Measurements from ENCODE around the gene STATH. TPM values are rescaled to one million over a fixed set of nuclear protein-coding genes. Genes with fewer than 3 reads are reported as not detected.

STATH gene, protein sequence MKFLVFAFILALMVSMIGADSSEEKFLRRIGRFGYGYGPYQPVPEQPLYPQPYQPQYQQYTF
- not detected in 2 replicates for total RNA-seq (2022)
- Bru-seq, nascent RNA = not detected
- not detected for BruChase-seq, experiment 1, labeled RNA remaining after a 6-hour chase
- BruChase-seq, experiment 2, labeled RNA remaining after a 2-hour chase = percentile 10 among the genes with signal in this experiment
- long read RNA-seq = 0 reads

GRCh38 chr4:69995526-69996016 is at the start of gene STATH:
Gene STATH (plus strand): TSS chr4:69995966. CDS start chr4:69998438, 2,472 bp downstream.
- TF ChIP-seq, protein P1, sequence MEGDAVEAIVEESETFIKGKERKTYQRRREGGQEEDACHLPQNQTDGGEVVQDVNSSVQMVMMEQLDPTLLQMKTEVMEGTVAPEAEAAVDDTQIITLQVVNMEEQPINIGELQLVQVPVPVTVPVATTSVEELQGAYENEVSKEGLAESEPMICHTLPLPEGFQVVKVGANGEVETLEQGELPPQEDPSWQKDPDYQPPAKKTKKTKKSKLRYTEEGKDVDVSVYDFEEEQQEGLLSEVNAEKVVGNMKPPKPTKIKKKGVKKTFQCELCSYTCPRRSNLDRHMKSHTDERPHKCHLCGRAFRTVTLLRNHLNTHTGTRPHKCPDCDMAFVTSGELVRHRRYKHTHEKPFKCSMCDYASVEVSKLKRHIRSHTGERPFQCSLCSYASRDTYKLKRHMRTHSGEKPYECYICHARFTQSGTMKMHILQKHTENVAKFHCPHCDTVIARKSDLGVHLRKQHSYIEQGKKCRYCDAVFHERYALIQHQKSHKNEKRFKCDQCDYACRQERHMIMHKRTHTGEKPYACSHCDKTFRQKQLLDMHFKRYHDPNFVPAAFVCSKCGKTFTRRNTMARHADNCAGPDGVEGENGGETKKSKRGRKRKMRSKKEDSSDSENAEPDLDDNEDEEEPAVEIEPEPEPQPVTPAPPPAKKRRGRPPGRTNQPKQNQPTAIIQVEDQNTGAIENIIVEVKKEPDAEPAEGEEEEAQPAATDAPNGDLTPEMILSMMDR (IDR thresholded peaks at IDR 0.05; ENCODE audit: unreplicated experiment) = no peak
- intact Hi-C loops (cut with micrococcal nuclease; ENCODE audit: unreplicated experiment) = no loop called here
- BruUV-seq (replicated peaks) = no TSS peak
- no peaks in the 10 kb centered on the region for H3K4me1 Mint-ChIP-seq (ENCODE audit: low read depth, unreplicated experiment)
- no peaks in the 10 kb centered on the region for H3K27me3 Mint-ChIP-seq (ENCODE audit: unreplicated experiment)
- no peak within 1 kb of the TSS for H3K27ac Mint-ChIP-seq (ENCODE audit: unreplicated experiment)
- H3K36me3 Mint-ChIP-seq (ENCODE audit: insufficient read depth, unreplicated experiment) = no peaks in the 10 kb centered on the region
- DNase-seq = no peak
- H3K4me3 Mint-ChIP-seq (ENCODE audit: low read depth, unreplicated experiment) = no peak within 1 kb of the TSS
- CTCF ChIA-PET = no interaction called here
- H3K9me3 Mint-ChIP-seq (ENCODE audit: low read depth, unreplicated experiment) = peaks cover 2% of the 10 kb centered on the region

DNA sequence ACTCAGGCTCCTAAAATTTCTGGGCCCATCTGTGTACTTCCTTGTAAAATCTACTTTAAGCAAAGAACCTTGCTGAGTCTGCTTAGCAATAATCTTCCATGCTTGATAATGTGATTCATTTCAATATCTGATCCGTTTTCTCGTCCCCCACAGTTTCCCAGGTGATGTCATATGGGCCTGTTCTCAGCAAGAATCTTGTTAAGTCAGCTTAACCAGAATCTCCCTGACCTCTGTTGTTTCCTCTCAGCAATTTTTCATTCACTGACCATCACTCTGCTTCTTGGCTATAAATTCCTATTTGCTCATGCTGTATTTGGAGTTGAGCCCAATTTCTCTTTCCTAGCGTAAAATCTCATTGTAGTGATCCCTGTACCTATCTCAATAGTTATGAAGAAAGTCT is 44.2 kb upstream of the STATH start:
- DNase-seq = no peak
- H3K4me3 Mint-ChIP-seq (ENCODE audit: low read depth, unreplicated experiment) = no peak overlapping the region
- BruUV-seq (replicated peaks) = no TSS peak
- intact Hi-C loops (cut with micrococcal nuclease; ENCODE audit: unreplicated experiment) = no loop called here
- H3K27me3 Mint-ChIP-seq (ENCODE audit: unreplicated experiment) = no peaks in the 10 kb centered on the region
- H3K27ac Mint-ChIP-seq (ENCODE audit: unreplicated experiment) = no peak overlapping the region
- TF ChIP-seq, protein P1 (IDR thresholded peaks at IDR 0.05; ENCODE audit: unreplicated experiment) = no peak
- CTCF ChIA-PET = no interaction called here
- no peaks in the 10 kb centered on the region for H3K36me3 Mint-ChIP-seq (ENCODE audit: insufficient read depth, unreplicated experiment)
- H3K9me3 Mint-ChIP-seq (ENCODE audit: low read depth, unreplicated experiment) = no peaks in the 10 kb centered on the region
- no peaks in the 10 kb centered on the region for H3K4me1 Mint-ChIP-seq (ENCODE audit: low read depth, unreplicated experiment)

GRCh38 chr4:69957209-69957608 is 38.6 kb upstream of the STATH start:
- TF ChIP-seq, protein P1 (IDR thresholded peaks at IDR 0.05; ENCODE audit: unreplicated experiment) = no peak
- Mint-ChIP-seq H3K4me1 (ENCODE audit: low read depth, unreplicated experiment) (no peaks in the 10 kb centered on the region), H3K4me3 (ENCODE audit: low read depth, unreplicated experiment) (no peak overlapping the region), H3K36me3 (ENCODE audit: insufficient read depth, unreplicated experiment) (no peaks in the 10 kb centered on the region), H3K27me3 (ENCODE audit: unreplicated experiment) (no peaks in the 10 kb centered on the region), H3K9me3 (ENCODE audit: low read depth, unreplicated experiment) (no peaks in the 10 kb centered on the region), H3K27ac (ENCODE audit: unreplicated experiment) (no peak overlapping the region)
- CTCF ChIA-PET = no interaction called here
- intact Hi-C loops (cut with micrococcal nuclease; ENCODE audit: unreplicated experiment) = no loop called here
- DNase-seq = peak; percentile 1
- BruUV-seq (replicated peaks) = no TSS peak

GRCh38 chr4:69965628-69966027 is 30.1 kb upstream of the STATH start, which contains the start of gene CSN2:
Gene CSN2 (minus strand): TSS chr4:69965728. CDS start chr4:69960995, 4,733 bp downstream.
- intact Hi-C loops (cut with micrococcal nuclease; ENCODE audit: unreplicated experiment) = no loop called here
- Mint-ChIP-seq H3K4me3 (ENCODE audit: low read depth, unreplicated experiment) (no peak within 1 kb of the TSS), H3K9me3 (ENCODE audit: low read depth, unreplicated experiment) (peaks cover 4% of the 10 kb centered on the region), H3K36me3 (ENCODE audit: insufficient read depth, unreplicated experiment) (no peaks in the 10 kb centered on the region), H3K4me1 (ENCODE audit: low read depth, unreplicated experiment) (no peaks in the 10 kb centered on the region), H3K27me3 (ENCODE audit: unreplicated experiment) (no peaks in the 10 kb centered on the region), H3K27ac (ENCODE audit: unreplicated experiment) (no peak within 1 kb of the TSS)
- DNase-seq = no peak
- TF ChIP-seq, protein P1 (IDR thresholded peaks at IDR 0.05; ENCODE audit: unreplicated experiment) = no peak
- CTCF ChIA-PET = no interaction called here
- BruUV-seq (replicated peaks) = no TSS peak
